Nephron progenitor cell (in vitro differentiated cells): ENCODE data around the gene JOSD2.

Source experiments
- DNase-seq: peaks from one replicate; pipeline ENCODE4 v3.0.0; 2021
- H3K27ac Mint-ChIP-seq: 2 replicates; pipeline ENCODE4 v1.8.0; 2021; ENCODE audit warnings: mild to moderate bottlenecking, moderate library complexity, mixed read lengths
- H3K27me3 Mint-ChIP-seq: 2 replicates; pipeline ENCODE4 v1.8.0; 2021; ENCODE audit warnings: mild to moderate bottlenecking, low read depth, mixed read lengths; ENCODE audit not compliant: poor library complexity
- H3K36me3 Mint-ChIP-seq: 2 replicates; pipeline ENCODE4 v1.8.0; 2021; ENCODE audit warnings: low read depth, mixed read lengths
- H3K4me1 Mint-ChIP-seq: 2 replicates; pipeline ENCODE4 v1.8.0; 2021; ENCODE audit warnings: mixed read lengths
- H3K4me3 Mint-ChIP-seq: 2 replicates; pipeline ENCODE4 v1.8.0; 2021; ENCODE audit warnings: mild to moderate bottlenecking, moderate library complexity, mixed read lengths
- H3K9me3 Mint-ChIP-seq: 2 replicates; pipeline ENCODE4 v1.8.0; 2021; ENCODE audit warnings: mild to moderate bottlenecking, moderate library complexity, mixed read lengths
- TF ChIP-seq, protein P1 (sequence below): fragments of 200-600 bp; sonication (generic); IDR thresholded peaks from 2 replicates; pipeline ENCODE4 v1.5.0; 2021; ENCODE audit warnings: antibody characterized with exemption

The JOSD2 gene

DNA sequence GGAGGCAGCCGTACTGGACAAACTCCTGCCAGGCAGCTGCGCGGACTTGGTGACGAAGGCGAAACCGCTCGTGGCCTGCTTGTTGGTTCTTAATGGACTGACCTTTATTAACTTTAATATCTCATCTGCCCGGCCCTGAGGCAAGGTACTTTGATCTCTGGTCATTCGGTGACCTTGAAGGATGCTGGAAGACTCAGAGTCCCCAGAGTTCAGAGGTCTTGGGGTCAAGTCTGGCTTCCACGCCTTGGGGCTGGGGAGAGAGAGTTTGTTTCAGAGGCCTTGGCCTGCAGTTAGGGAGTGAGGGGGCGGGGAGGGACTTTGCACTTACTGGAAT is 44.3 kb downstream of the JOSD2 start:
- no peak for DNase-seq
- TF ChIP-seq, protein P1, sequence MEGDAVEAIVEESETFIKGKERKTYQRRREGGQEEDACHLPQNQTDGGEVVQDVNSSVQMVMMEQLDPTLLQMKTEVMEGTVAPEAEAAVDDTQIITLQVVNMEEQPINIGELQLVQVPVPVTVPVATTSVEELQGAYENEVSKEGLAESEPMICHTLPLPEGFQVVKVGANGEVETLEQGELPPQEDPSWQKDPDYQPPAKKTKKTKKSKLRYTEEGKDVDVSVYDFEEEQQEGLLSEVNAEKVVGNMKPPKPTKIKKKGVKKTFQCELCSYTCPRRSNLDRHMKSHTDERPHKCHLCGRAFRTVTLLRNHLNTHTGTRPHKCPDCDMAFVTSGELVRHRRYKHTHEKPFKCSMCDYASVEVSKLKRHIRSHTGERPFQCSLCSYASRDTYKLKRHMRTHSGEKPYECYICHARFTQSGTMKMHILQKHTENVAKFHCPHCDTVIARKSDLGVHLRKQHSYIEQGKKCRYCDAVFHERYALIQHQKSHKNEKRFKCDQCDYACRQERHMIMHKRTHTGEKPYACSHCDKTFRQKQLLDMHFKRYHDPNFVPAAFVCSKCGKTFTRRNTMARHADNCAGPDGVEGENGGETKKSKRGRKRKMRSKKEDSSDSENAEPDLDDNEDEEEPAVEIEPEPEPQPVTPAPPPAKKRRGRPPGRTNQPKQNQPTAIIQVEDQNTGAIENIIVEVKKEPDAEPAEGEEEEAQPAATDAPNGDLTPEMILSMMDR, result no peak
- no peaks in the 10 kb centered on the region for H3K36me3 Mint-ChIP-seq
- peaks cover 19% of the 10 kb centered on the region for H3K4me1 Mint-ChIP-seq
- H3K9me3 Mint-ChIP-seq, result no peaks in the 10 kb centered on the region
- H3K4me3 Mint-ChIP-seq, result no peak overlapping the region
- H3K27me3 Mint-ChIP-seq, result peaks cover 8% of the 10 kb centered on the region
- H3K27ac Mint-ChIP-seq, result peak overlapping the region; percentile 32

DNA sequence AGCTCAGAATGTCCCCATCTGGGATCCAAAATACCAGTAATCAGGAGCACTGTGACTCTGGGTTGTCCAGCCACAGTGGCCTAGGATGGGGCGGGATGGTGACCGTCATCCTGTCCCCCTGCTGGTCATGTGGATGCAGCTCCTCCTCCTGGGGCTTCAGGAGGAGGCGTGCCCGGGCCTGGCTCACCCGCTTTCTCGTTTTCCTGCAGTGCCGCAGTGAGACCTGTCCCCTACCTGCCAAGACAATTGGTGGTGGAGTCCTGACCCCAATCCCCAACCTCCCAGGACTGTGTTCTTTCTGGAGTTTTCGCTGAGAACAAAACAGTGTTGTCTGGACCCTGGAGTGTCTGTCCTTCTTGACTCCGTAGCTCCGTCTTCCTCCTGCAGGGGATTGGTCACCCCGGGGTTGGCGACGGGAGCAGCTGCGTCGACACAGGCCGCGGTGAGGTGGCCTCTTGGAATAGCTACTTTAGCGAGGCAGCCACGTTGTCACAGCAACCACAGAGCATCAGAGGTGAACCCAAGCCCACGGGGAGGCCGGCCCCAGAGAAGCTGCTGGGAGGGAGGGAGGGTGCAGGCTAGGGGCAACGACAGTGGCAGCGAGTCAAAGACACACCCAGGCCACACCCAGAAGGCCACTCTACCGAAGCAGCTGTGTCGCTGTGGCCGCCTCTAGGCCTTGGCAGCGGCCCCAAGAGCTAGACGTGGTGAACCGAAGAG is 44.8 kb downstream of the JOSD2 start:
- Mint-ChIP-seq H3K9me3 (no peaks in the 10 kb centered on the region), H3K27ac (no peak overlapping the region), H3K4me3 (no peak overlapping the region), H3K4me1 (peaks cover 23% of the 10 kb centered on the region), H3K27me3 (peaks cover 10% of the 10 kb centered on the region), H3K36me3 (no peaks in the 10 kb centered on the region)
- peak; percentile 69 for DNase-seq
- TF ChIP-seq, protein P1, result peak; percentile 57

DNA sequence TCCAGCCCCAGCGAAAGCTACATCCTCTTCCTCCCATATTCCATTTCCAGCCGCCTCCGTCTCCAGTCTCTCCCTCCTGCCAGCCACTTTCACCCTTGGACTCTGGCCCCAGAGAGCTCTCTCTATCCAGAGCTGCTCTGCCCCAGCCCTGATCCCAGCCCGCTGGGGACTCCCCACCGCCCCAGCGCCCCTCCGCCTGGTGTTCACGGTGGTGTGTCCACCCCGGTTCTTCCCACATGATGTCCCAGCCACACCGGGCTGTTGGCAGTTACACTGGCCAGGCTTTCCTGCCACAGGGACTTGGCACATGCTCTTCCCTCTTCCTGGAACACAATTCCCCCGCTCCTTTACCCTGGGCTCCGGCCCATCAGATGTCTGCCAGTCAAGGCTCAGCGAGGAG is 46.0 kb downstream of the JOSD2 start:
- Mint-ChIP-seq H3K4me3 (no peak overlapping the region), H3K9me3 (no peaks in the 10 kb centered on the region), H3K36me3 (no peaks in the 10 kb centered on the region), H3K27me3 (peaks cover 12% of the 10 kb centered on the region), H3K4me1 (peaks cover 30% of the 10 kb centered on the region), H3K27ac (no peak overlapping the region)
- TF ChIP-seq, protein P1, result no peak
- DNase-seq, result no peak

GRCh38 chr19:50464348-50464747 is 46.6 kb downstream of the JOSD2 start:
- Mint-ChIP-seq H3K4me3 (peak overlapping the region; percentile 64), H3K4me1 (peaks cover 32% of the 10 kb centered on the region), H3K27me3 (peaks cover 9% of the 10 kb centered on the region), H3K27ac (no peak overlapping the region), H3K36me3 (no peaks in the 10 kb centered on the region), H3K9me3 (no peaks in the 10 kb centered on the region)
- no peak for DNase-seq
- TF ChIP-seq, protein P1, result no peak

- Mint-ChIP-seq H3K4me1 (peaks cover 28% of the 10 kb centered on the region), H3K27ac (no peak overlapping the region)
- TF ChIP-seq, protein P1, result no peak
Measured at GRCh38 chr19:50462970-50463369, 48.0 kb downstream of the JOSD2 start.

More at GRCh38 chr19:50462970-50463369, 48.0 kb downstream of the JOSD2 start:
- Mint-ChIP-seq H3K4me3 (no peak overlapping the region), H3K36me3 (no peaks in the 10 kb centered on the region), H3K9me3 (no peaks in the 10 kb centered on the region), H3K27me3 (peaks cover 9% of the 10 kb centered on the region)
- no peak for DNase-seq
